HG02623 (cell line): Measurements from ENCODE around the gene GJB4.
"Not testable (repeated sequence)": the region's sequence is repeated elsewhere in the genome, so short reads cannot be mapped to it uniquely, and the experiment has no call there.

ENCODE experiments used
- ATAC-seq: cut with Tn5 transposase; IDR thresholded peaks from one replicate; pipeline ENCODE4 v1.9.1; 2021; ENCODE audit warnings: moderate library complexity; ENCODE audit not compliant: unreplicated experiment

GJB4 gene

GRCh38 chr1:34746785-34747637 lies 12.5 kb upstream of the GJB4 start:
- no peak for ATAC-seq

- ATAC-seq: no peak
Observed at GRCh38 chr1:34747638-34747941, 11.9 kb upstream of the GJB4 start.

GRCh38 chr1:34749992-34750391 lies 9.5 kb upstream of the GJB4 start:
- ATAC-seq: no peak

DNA sequence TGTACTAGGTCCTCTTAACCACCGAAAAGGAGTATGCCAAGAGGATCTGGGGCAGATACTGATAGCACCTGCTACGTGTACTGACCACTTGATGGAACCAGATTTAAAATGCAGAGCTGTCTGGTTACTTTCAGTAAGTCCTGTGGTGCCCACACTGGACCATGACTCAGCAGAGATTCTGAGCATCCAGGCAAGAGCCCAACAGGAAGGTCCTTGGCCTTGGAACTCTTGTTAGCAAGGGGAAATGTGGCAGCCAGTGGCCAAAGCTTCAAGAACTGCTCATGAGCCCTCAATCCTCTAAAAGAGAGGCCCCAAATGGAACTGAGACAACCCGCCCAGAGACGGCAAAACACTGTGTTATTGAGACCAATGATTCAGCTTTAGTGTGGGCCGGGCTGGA lies 8.9 kb upstream of the GJB4 start:
- ATAC-seq: no peak

DNA sequence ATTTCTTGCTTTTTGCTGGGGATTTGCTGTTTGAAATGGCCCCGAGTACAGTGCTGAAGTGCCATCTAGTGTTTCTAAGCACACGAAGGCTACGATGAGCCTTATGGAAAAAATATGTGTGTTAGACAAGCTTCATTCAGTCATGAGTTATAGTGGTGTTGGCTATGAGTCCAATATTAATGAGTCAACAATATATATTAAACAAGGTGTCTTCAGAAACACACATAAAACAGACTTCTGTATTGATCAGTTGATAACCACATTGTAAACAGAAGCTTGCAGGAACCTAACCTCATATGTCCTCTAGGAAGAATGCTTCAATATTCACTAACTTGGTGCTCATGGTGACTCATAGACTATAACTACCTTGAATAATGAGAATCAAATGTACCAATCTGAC lies 6.4 kb upstream of the GJB4 start:
- ATAC-seq: no peak

GRCh38 chr1:34754964-34755637 lies 4.4 kb upstream of the GJB4 start, which contains the start of gene GJB5:
Gene GJB5, plus strand, starts transcription at chr1:34755047. Its CDS starts 2,284 bp downstream, at chr1:34757331.
- no peak for ATAC-seq

GRCh38 chr1:34755961-34756360 lies 3.6 kb upstream of the GJB4 start:
- no peak for ATAC-seq

- ATAC-seq: no peak
Observed at GRCh38 chr1:34757386-34757785, 2.2 kb upstream of the GJB4 start.

GRCh38 chr1:34758751-34759150 lies 789 bp upstream of the GJB4 start:
- no peak for ATAC-seq

GRCh38 chr1:34761176-34761761 lies 1.7 kb downstream of the GJB4 start:
- ATAC-seq: no peak

- no peak for ATAC-seq
Observed at GRCh38 chr1:34761776-34762307, 2.3 kb downstream of the GJB4 start.

GRCh38 chr1:34762474-34763141 lies 3.1 kb downstream of the GJB4 start:
- no peak for ATAC-seq

DNA sequence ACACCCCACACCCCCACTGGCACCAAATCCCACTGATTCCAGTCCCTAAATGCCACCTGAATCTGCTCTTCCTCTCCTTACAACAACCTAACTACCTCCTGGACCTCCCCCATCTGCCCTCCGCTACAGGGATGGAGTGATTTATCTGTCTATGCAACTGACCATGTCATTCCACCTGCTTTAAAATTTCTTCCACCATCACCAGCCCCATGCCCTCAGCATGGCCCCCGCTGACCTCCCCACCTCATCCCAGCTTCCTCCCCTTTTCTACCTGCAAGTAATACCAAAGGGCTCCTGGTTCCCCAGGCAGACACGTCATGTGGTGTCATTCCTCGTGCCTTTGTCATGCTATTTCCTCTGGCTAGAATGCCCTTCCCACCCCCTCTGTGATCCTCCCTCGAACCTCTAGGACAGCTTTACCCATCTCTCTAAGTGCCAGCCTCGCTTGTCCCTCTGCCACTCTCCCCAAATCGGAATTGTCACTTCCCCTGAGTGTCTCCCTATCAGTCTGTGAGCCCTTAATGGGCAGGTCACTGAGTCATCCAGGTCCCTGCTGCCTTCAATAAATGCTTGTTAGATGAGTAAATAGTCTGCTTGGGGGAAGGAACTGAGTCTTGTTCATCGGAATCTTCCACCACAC lies 3.7 kb downstream of the GJB4 start:
- ATAC-seq: no peak

DNA sequence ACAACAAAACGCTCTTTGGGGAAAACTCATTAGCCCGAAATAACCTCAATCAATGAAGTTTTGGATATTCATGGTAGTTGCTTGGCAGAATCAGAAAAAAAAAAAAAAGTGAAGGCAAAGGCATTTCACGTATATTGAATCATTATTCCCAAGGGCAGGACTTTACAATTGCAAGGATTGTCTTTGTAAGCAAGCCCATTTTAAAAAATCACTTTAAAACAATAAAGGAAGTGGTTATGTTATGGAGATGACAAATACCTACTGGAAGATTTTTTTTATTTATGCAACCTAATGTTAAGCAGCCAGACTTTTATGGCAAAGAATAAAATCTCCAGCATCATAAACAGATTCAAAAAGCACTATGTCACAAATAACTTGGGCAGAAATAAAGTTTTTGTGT lies 9.3 kb downstream of the GJB4 start:
- no peak for ATAC-seq

GRCh38 chr1:34770891-34771504 lies 11.5 kb downstream of the GJB4 start:
- no peak for ATAC-seq

GRCh38 chr1:34771573-34772371 lies 12.2 kb downstream of the GJB4 start:
- ATAC-seq: no peak

DNA sequence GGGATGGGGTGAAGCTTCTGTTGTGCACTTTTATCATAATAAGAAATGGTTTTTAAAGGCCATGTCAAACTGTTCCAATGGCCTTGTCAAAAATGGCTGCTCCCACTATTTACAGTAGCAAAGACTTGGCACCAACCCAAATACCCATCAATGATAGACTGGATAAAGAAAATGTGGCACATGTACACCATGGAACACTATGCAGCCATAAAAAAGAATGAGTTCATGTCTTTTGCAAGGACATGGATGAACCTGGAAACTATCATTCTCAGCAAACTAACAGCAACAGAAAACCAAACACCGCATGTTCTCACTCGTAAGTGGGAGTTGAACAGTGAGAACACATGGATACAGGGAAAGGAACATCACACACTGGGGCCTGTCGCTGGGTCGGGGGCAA lies 13.6 kb downstream of the GJB4 start:
- ATAC-seq: not testable (repeated sequence)

GRCh38 chr1:34774957-34775356 lies 15.4 kb downstream of the GJB4 start:
- no peak for ATAC-seq

DNA sequence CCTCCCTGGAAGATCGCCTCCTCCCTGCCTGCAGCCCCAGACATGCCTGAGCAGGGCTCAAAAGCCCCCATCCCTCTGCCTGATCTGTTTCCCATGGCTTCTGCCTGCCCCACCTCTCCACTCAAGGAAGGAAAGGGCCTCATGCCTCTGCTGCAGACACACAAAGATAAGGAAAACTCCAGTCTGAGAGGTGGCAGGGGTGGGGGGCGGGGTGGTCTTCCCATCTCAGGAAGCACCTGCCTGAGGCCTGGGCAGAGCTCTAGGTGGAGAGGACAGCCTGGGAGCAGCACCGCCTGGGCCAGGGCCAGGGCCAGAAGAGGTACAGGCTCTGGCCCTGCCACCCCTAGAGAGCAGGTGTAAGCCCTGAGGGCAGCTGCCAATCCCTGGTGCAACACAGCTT lies 17.4 kb downstream of the GJB4 start:
- ATAC-seq: no peak
